PC-3 (cell line): ENCODE results near the gene TMCC3.

Experiments used
- EZH2 ChIP-seq: fragments of 300-600 bp; sonication (generic); IDR thresholded peaks from one replicate; pipeline ENCODE4 v1.6.1; 2017; ENCODE audit warnings: antibody characterized with exemption, mild to moderate bottlenecking, low read length; ENCODE audit not compliant: unreplicated experiment
- EZH2phosphoT487 ChIP-seq: fragments of 300-600 bp; sonication (generic); IDR thresholded peaks from 2 replicates; pipeline ENCODE4 v1.6.1; 2018; ENCODE audit warnings: mild to moderate bottlenecking, antibody characterized with exemption, low read length, borderline replicate concordance
- TF ChIP-seq, protein P1 (sequence below): fragments of 300-600 bp; sonication (generic); conservative IDR thresholded peaks from 2 replicates; pipeline ENCODE4 v1.5.1; 2017; ENCODE audit warnings: antibody characterized with exemption, low read depth, mild to moderate bottlenecking, low read length

DNA sequence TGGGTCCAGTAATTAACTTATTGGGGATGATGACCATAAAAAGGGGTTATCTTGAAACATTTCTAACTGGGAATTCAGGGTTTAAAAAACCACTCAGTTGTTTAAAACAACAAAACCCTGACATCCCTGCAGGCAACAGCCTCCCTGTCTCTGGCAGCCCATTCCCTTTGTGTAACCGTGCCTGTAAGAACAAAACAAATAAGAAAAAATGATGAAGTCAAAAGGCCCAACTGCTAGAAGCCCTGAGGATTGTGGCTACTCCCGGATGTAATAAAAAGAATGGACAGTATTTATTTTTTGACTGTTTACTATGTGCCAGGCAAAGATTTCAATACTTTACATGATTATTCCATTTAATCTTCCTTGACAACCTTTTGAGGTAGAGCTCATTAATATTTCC lies 75.3 kb downstream of the TMCC3 start:
- TF ChIP-seq, protein P1, sequence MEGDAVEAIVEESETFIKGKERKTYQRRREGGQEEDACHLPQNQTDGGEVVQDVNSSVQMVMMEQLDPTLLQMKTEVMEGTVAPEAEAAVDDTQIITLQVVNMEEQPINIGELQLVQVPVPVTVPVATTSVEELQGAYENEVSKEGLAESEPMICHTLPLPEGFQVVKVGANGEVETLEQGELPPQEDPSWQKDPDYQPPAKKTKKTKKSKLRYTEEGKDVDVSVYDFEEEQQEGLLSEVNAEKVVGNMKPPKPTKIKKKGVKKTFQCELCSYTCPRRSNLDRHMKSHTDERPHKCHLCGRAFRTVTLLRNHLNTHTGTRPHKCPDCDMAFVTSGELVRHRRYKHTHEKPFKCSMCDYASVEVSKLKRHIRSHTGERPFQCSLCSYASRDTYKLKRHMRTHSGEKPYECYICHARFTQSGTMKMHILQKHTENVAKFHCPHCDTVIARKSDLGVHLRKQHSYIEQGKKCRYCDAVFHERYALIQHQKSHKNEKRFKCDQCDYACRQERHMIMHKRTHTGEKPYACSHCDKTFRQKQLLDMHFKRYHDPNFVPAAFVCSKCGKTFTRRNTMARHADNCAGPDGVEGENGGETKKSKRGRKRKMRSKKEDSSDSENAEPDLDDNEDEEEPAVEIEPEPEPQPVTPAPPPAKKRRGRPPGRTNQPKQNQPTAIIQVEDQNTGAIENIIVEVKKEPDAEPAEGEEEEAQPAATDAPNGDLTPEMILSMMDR: no peak
- TF ChIP-seq EZH2: no peak
- no peak for TF ChIP-seq EZH2phosphoT487
